ENCODE results near the gene TEF.
"Not testable (repeated sequence)": the region's sequence is repeated elsewhere in the genome, so short reads cannot be mapped to it uniquely, and the experiment has no call there.

Gene TEF

GRCh38 chr22:41429951-41430332 is 48.2 kb downstream of the TEF start:
- no peak for DNase-seq

GRCh38 chr22:41431656-41432055 is 49.9 kb downstream of the TEF start:
- no peak for DNase-seq

GRCh38 chr22:41433480-41433879 is 51.7 kb downstream of the TEF start:
- not testable (repeated sequence) for DNase-seq

GRCh38 chr22:41434361-41435003 is 52.7 kb downstream of the TEF start:
- not testable (repeated sequence) for DNase-seq

- DNase-seq: no peak
These were observed 53.8 kb downstream of the TEF start for GRCh38 chr22:41435560-41435959.

GRCh38 chr22:41436322-41437113 is 54.8 kb downstream of the TEF start:
- no peak for DNase-seq

GRCh38 chr22:41437198-41437597 is 55.5 kb downstream of the TEF start:
- no peak for DNase-seq

- not testable (repeated sequence) for DNase-seq
These were observed 58.8 kb downstream of the TEF start for GRCh38 chr22:41440511-41440910.

- no peak for DNase-seq
These were observed 60.6 kb downstream of the TEF start for GRCh38 chr22:41442240-41442792.

GRCh38 chr22:41444360-41445128 is 62.8 kb downstream of the TEF start:
- DNase-seq: peak; percentile 91

- DNase-seq: peak; percentile 44
These were observed 63.7 kb downstream of the TEF start for GRCh38 chr22:41445129-41446056.

- peak; percentile 47 for DNase-seq
These were observed 64.3 kb downstream of the TEF start for GRCh38 chr22:41446057-41446501.

GRCh38 chr22:41446639-41447434 is 65.1 kb downstream of the TEF start, which contains the start of gene TOB2:
Gene TOB2 (minus strand): TSS chr22:41446801. CDS start chr22:41437345, 9,456 bp downstream.
- peak; percentile 96 for DNase-seq

- DNase-seq: peak; percentile 73
These were observed 65.9 kb downstream of the TEF start for GRCh38 chr22:41447435-41448188.

- peak; percentile 90 for DNase-seq
These were observed 66.6 kb downstream of the TEF start for GRCh38 chr22:41448189-41448808.

Data from stimulated activated CD8-positive, alpha-beta memory T cell treated with anti-CD3 and anti-CD28 coated beads, Interleukin-4, amount 100 ng/mL, for 48 hours (primary cell).